ENCODE measurements around the gene UNC5C. TPM values are rescaled to one million over a fixed set of nuclear protein-coding genes. Genes with fewer than 3 reads are reported as not detected.

UNC5C gene
- total and polyA plus RNA-seq, 4 donors: 0.27 to 1.2 (median 0.78) TPM

- Histone ChIP-seq H3K4me1 (ENCODE audit: control insufficient read depth in 4 of 4, insufficient read depth in 4 of 4, low read length in 3 of 4) (no peaks in the 10 kb centered on the region), H3K9ac (ENCODE audit: low read depth in 1 of 2, low read length in 2 of 2) (no peak overlapping the region), H3K9me3 (ENCODE audit: control insufficient read depth in 4 of 4, low read length in 3 of 4) (no peaks in the 10 kb centered on the region), H3K27me3 (ENCODE audit: control insufficient read depth in 4 of 4, insufficient read depth in 4 of 4, low read length in 3 of 4) (no peaks in the 10 kb centered on the region), H3K36me3 (ENCODE audit: control insufficient read depth in 4 of 4, insufficient read depth in 3 of 4, low read depth in 1 of 4, low read length in 3 of 4) (no peaks in the 10 kb centered on the region), H3K4me3 (ENCODE audit: low read depth in 1 of 3, low read length in 3 of 3) (no peak overlapping the region), H3K27ac (ENCODE audit: low read depth in 1 of 2, low read length in 2 of 2) (no peak overlapping the region)
- WGBS: 89% methylated on average over 3 of the region's 3 CpGs
- TF ChIP-seq NR2F2 (IDR thresholded peaks at IDR 0.05) (no peak), ZBTB33 (IDR thresholded peaks at IDR 0.05) (no peak), ATF3 (IDR thresholded peaks at IDR 0.05) (no peak), MAX (IDR thresholded peaks at IDR 0.05) (no peak), FOXA2 (IDR thresholded peaks at IDR 0.05) (no peak), HNF4A (conservative IDR thresholded peaks at IDR 0.05) (no peak), GABPA (IDR thresholded peaks at IDR 0.05 in 1 of 2, conservative IDR thresholded peaks at IDR 0.05 in 1 of 2) (no peak), HNF4G (IDR thresholded peaks at IDR 0.05) (no peak), RXRA (IDR thresholded peaks at IDR 0.05) (no peak)
- no peak for DNase-seq (ENCODE audit: low spot score)
Observed at GRCh38 chr4:95224402-95224801, 324.4 kb downstream of the UNC5C start.

GRCh38 chr4:95220205-95221175 is 328.3 kb downstream of the UNC5C start:
- H3K27ac ChIP-seq (ENCODE audit: low read depth in 1 of 2, low read length in 2 of 2): no peak overlapping the region
- no peaks in the 10 kb centered on the region for H3K9me3 ChIP-seq (ENCODE audit: control insufficient read depth in 4 of 4, low read length in 3 of 4)
- H3K4me3 ChIP-seq (ENCODE audit: low read depth in 1 of 3, low read length in 3 of 3): no peak overlapping the region
- WGBS: 24% methylated on average over 1 of the region's 1 CpG
- no peak overlapping the region for H3K9ac ChIP-seq (ENCODE audit: low read depth in 1 of 2, low read length in 2 of 2)
- H3K4me1 ChIP-seq (ENCODE audit: control insufficient read depth in 4 of 4, insufficient read depth in 4 of 4, low read length in 3 of 4): no peaks in the 10 kb centered on the region
- H3K27me3 ChIP-seq (ENCODE audit: control insufficient read depth in 4 of 4, insufficient read depth in 4 of 4, low read length in 3 of 4): no peaks in the 10 kb centered on the region
- H3K36me3 ChIP-seq (ENCODE audit: control insufficient read depth in 4 of 4, insufficient read depth in 3 of 4, low read depth in 1 of 4, low read length in 3 of 4): no peaks in the 10 kb centered on the region
- DNase-seq (ENCODE audit: low spot score): no peak
- TF ChIP-seq CTCF (IDR thresholded peaks at IDR 0.05; ENCODE audit: low read depth, low read length, missing input control): no peak
- TF ChIP-seq ZBTB33 (IDR thresholded peaks at IDR 0.05): no peak
- TF ChIP-seq RAD21 (IDR thresholded peaks at IDR 0.05): no peak
- TF ChIP-seq EGR1 (IDR thresholded peaks at IDR 0.05; ENCODE audit: low read depth in 2 of 2): no peak
